Fibroblast of skin of abdomen (primary cell): ENCODE data around the gene TK2.
A peak's percentile ranks its signal among the peaks of the same experiment; 100 is the strongest.
"Not testable (repeated sequence)": the region's sequence is repeated elsewhere in the genome, so short reads cannot be mapped to it uniquely, and the experiment has no call there.

Source experiments
- DNase-seq: peaks from one replicate; pipeline ENCODE4 v3.0.0-alpha.2; 2013

The TK2 gene

DNA sequence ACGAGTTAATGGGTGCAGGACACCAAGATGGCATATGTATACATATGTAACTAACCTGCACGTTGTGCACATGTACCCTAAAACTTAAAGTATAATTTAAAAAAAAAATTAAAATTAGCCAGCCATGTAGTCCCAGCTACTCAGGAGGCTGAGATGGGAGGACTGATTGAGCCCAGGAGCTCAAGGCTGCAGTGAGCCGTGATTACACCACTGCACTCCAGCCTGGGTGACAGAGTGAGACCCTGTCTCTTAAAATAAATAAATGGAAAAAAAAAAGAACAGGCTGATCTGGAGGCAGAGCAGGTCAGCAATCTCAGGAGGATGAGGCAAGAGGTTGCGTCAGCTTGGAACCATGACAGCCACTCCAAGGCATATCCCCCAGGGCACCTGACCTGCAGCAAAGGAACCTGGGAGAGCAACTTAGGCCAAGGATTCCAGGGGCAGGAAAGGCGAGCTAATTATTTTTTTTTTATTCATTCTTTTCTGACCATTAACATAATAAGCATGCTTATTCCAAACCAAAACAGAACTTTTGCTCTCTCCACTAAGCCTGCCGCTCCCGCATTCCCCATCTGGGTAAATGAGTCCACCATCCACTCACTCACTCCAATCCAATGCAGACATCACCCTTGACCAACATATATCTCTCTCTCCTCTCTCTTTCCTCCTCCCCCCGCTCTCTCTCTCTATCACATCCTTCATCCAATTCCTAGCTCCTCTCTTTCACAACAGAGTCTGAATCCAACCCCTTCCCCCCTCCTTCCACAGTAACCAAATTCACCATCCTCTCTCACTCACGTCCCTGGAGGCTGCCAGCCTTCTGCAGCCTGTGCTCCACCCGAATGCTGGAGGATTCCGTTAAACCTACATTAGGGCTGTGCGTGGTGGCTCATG lies 47.7 kb downstream of the TK2 start:
- DNase-seq, result peak; percentile 32

- not testable (repeated sequence) for DNase-seq
Measured at GRCh38 chr16:66501563-66501962, 48.4 kb downstream of the TK2 start.

GRCh38 chr16:66497921-66498320 lies 52.0 kb downstream of the TK2 start:
- not testable (repeated sequence) for DNase-seq

DNA sequence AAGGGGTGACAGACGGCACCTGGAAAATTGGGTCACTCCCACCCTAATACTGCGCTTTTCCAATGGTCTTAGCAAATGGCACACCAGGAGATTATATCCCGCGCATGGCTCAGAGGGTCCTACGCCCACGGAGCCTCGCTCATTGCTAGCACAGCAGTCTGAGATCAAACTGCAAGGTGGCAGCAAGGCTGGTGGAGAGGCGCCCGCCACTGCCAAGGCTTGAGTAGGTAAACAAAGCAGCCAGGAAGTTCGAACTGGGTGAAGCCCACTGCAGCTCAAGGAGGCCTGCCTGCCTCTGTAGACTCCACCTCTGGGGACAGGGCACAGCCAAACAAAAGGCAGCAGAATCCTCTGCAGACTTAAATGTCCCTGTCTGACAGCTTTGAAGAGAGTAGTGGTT lies 53.7 kb downstream of the TK2 start:
- not testable (repeated sequence) for DNase-seq

DNA sequence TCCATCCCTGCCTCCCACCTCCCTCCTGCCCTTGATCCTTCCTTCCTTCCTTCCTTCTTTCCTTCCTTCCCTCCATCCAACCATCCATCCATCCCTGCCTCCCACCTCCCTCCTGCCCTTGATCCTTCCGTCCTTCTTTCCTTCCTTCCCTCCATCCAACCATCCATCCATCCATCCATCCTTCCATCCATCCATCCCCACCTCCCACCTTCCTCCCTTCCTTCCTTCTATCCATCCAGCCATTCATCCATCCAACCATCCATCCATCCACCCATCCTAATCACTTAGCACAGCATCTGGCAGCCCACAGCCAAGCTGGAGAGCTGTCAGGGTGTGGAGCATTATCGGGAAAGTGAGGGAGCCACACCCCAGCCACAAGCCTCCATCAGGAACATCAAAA lies 54.5 kb downstream of the TK2 start:
- no peak for DNase-seq

DNA sequence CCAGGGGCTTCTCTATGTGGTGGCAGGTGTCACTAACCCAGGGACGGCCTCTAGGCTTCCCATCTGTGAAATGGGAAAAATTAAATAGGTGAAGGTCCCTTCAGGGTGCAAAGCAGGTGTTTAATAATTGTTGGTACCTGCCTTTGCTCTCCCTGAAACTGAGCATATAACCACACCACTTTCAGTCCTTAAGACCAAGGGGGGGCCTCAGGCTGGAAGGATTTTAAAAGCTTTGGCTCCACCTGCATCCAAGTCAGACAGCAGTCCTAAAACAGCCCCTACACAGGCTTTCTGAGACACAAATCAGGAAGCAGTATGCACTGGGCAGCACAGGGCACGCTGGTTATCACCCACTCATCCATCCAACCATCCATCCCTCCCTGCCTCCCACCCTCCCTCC lies 55.0 kb downstream of the TK2 start:
- no peak for DNase-seq

DNA sequence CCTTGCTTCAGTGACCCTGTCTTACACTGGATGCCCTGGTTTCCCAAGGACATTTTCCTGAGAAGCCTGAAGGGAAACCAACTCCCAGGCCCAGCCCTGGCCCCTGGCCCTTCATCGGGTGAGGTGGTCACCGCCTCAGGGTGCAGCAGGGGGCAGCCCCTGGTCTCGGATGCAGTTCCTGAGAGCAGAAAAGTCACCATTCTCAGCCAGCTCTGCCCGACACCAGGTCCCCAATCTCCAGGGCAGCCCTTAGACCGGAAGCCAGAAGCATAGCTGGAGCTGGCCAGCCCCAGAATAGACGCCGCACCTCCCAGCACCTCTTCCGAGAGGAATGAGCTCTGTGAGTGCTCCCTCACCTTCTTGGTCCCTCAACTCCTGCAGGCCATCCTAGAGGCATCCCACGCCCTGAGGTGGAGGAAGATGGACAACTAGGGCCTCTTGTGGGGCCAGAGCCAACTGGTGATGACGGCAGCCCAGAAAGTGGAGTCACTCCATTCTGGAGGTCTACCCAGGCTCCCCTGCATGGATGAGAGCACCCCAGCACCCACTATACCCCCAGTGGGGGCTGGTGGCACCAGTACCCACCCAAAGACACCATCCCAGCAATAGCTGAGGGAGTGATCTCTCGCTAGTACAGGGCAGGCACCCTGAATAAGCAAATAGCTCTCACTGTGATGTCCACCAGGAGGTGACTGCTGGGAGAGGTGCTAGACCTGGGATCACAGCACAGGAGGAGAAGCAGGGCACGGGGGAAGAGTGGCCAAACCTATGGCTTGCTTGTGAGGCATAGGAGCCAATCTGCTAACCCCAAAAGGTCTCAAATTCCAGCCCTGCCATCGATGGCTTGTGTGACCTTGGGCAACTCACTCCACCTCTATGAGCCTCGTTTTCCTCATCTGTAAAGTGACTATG lies 56.2 kb downstream of the TK2 start:
- DNase-seq, result no peak

- no peak for DNase-seq
Measured at GRCh38 chr16:66491716-66492064, 58.2 kb downstream of the TK2 start.

DNA sequence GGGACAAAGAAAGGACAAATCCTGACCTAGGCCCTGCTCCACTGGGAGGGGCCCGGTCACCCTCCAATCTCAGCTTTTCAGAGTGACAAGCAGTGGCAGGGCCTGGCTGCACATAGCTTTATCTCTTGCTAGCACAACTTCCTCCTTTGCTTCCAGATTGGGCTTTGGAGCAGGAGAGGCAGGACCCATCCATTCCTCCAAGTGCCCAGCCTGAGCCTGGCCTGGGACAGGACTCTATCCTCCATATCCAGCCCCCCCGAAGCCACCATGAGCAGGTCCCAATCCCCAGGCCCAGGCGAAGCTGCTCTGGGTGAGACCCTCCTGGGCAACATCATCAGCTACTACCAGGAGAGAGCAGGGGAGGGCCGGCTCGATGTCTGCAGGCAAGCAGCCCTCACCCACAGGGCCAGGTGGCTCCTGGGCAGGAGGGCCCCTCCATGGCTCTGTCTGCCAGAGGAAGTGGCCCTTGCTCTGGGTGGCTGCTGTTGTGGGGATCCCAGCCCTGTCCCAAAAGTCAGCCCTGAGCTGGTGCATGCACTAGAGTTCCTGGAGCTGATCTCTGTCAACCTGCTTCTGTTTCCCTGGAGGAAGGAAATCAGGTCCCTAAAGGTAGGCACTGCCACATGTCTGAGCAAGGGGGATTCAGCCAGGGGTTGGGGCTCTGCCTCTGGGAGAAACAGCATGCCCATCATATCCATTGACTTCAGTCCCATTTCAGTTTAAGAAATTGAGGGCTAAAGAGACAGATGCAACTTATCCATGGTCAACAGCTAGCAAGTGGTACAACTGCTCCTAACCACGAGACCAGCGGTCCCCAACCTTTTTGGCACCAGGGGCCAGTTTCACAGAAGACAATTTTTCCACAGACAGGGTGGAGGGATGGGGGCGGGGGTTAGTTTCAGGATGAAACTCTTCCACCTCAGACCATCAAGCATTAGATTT lies 58.9 kb downstream of the TK2 start:
- DNase-seq, result no peak

DNA sequence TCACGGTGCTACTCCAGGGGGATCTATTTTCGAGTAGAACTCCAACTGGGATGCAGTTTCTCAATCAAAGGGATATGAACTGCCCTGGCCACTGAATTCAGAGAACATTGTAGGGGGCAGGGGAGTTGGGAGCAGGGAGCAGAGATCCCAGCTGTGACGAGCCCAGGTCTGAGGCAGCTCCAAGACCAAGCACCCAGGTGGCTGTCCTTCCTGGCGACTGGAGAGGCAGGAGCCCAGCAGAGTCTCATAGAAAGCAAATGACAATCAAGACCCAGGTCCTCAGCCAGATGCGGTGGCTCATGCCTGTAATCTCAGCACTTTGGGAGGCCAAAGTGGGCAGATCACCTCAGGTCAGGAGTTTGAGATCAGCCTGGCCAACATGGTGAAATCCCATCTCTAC lies 60.1 kb downstream of the TK2 start:
- DNase-seq, result no peak

- DNase-seq, result no peak
Measured at GRCh38 chr16:66489385-66489784, 60.5 kb downstream of the TK2 start.

DNA sequence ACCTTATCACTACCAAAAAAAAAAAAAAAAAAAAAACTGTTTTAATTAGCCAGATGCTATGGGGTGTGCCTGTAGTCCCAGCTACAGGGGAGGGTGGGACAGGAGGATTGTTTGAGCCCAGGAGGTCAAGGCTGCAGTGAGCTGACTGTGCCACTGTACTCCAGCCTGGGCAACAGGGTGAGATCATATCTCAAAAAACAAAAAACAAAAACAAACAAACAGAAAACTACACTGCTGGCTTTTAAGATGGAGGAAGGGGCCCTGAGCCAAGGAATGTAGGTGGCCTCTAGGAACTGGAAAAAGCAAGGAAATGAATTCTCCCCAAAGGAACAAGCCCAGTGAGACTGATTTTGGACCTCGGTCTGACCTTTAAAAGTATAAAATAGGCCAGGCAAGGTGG lies 61.4 kb downstream of the TK2 start:
- DNase-seq, result no peak

DNA sequence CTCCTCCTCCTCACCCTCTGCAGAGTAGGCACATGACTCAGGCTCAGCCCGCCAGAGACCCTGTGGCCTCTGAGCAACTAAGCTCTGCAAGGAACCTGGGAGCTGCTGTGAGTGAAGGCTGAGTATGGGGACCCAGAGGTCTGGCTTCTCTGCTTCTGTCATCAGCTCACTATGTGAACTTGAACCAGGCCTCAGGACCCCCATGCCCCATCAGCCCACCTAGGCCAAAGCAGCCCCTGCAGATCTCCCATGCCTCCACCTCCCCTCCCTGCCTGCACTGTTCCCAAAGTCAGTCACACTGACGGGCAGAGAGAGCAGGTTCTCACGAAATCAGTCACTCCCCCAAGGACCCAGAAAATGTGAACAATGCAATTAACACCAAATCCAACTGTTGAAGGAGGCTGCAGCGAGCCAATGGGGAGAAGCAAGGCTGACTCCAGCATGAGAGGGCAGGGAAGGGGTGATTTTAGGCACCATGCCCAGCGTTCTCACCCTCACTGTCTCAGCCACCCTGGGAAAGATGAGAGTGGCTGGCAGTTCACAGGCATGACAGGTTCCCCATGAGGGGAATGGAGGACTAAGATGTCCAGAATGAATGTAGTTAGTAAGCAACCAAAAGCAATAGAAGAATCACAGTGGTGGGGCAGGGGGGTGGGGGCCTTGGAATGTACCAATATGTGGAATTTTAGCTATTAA lies 62.2 kb downstream of the TK2 start:
- peak; percentile 17 for DNase-seq

DNA sequence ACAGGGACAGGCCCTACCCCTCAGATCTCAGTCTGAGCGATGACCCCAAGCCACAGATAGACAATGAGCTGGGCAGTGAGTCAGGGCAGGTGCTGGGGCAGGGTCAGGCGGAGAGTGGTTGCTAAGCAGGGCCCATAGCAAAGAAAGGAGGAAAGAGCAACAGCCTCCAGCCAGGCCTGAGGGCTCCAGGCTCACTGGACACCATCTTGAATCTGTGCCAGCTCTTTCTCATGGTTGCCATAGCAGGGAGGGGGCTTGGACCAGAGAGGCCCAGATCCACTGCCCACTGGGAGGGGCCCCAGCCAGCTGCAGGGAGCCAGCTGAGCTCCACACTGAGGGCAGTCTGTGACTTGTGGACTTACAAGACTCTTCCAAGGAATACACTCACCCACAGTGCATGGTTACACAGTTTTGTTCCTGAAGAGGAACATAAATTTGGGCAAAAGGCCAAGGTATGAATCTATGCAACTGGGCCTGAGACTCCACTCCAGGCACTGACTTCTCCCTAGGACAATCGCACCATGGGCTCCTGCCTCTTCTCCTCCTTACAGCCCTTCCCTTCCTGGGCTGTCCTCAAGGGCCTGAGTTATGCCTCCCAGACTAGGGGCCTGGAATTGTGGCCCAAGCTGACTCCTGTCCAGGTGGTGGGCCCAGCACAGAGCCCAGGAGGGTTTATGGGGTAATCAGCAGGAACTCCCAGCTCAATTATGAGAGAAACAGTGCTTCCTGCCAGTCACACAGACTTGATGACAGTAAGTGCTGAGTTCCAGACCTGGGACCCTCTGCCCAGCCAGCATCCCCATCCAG lies 62.9 kb downstream of the TK2 start:
- DNase-seq, result peak; percentile 68

- DNase-seq, result no peak
Measured at GRCh38 chr16:66486199-66486772, 63.6 kb downstream of the TK2 start.

- no peak for DNase-seq
Measured at GRCh38 chr16:66485376-66485775, 64.5 kb downstream of the TK2 start.

DNA sequence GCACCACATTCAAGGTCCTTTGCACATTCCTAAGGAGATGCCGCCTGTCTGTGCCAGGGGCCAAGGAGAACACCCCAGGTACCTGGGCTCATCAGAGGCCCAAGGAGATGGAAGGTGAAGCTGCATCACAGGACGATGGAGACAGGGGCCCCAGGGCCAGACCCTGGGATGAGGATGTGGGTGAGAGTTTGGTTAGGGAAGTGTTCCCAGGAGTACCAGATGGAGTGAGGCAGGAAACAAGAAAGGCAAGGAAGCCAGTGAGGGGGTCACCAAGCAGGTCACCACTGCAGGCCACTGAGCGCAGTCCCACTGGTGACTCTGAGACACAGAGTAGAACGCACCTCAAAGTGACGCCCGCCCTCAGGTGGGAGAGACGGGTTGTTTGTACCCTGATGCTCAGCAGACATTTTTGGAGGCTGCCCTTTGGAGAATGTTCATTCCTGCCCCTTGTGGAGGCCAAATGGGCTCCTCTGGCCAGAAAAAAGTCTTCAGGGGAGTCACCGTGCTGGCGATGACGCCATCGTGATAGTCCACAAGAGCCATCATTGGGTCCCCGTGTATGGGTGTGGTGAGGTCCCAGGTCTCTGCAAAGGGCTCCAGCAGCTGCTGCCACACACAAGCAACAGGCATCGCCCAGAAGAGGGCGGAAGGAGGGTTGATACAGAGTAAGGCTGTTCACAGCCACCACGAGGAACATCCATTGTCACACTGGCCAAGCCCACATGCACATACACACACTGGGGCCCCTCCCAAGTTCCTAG lies 65.3 kb downstream of the TK2 start:
- DNase-seq, result no peak

DNA sequence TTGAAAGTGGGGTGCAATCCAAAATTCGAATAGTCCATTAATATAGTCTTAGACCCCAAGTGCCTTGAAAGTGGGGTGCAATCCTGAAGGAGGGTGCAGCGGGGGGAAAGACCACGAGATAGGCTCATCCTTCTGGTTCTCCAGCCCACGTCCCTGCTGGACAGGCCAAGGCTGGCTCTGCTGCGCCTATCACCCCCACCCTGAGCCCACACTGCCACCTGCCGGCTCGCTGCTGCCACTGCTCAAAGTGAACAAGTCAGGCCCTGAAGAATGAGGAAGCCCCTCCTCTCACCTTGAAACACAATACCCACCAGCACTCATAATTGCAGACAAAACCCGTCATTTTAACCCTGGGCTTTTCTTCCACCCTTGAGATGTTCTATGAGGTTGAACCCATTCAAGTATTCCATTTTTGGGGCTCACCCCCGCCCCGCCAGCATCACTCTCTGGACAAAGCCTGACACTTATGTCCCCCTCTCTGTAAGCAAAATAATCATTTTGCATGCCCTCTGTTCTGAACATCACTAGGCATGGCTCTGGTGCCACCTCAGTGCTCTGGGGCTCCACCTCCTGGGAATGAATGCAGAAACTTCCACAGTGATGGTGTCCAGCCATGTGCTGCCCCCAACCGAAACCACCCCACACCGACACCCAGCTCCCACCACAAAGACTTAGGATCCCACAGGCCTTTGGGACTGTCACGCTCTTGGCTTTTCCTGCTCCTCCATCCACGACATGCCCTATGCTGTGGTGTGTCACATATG lies 66.1 kb downstream of the TK2 start:
- peak; percentile 67 for DNase-seq

GRCh38 chr16:66481943-66482390 lies 68.0 kb downstream of the TK2 start:
- DNase-seq, result no peak
